Measurements from ENCODE around the gene SMG9.
A peak's percentile ranks its signal among the peaks of the same experiment; 100 is the strongest.

SMG9 gene

DNA sequence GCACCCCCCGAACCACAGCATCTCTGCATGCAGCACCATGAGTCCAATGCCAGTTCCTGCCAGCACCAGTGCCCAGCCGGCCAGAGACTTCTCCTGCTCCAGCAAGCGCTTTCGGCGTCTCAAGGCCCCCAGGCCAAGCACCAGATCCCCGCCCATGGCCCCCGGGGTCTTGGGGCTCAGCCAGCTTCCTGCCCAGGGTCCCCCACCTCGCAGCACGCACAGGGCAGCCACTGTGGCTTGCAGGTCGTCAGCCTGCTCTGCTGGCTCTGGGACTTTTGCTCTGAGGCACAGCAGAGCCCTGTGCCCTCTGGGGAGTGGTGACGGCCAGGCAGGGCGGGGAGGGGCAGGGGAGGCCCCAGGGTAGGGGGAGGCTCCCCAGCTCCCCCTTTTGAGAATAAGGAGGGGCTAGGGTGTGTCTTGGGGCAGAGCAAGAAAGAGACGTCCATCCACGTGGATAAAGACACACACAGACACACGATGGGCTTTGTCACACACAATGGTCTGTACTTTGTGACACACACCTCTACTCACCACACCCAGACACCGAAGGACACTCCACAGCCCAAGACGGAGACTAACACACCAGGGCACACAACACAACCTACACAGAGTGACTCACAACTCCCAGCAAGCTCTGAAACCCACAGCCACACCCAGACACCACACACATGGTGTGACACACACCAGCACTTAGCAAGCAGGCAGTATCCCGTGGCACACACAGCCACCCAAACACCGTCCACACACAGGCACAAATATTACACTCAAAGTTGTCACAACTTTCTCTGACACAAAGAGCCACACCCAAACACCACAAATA lies 26.2 kb upstream of the SMG9 start, which contains the start of gene KCNN4:
KCNN4 (minus strand) TSS at position 268 of the 820 bp plus-strand sequence; CDS start at position 156, 112 bp downstream.
- no peak for DNase-seq (ENCODE audit: low read depth)
- no peak within 1 kb of the TSS for H3K4me3 ChIP-seq (ENCODE audit: low read depth, low read length)
- no peak for TF ChIP-seq CTCF (IDR thresholded peaks at IDR 0.05; ENCODE audit: low read depth, low read length, missing control alignments)
- in situ Hi-C loops (cut with HindIII; ENCODE audit: low sequenced_read_pairs) = no loop called here

- no peak overlapping the region for H3K4me3 ChIP-seq (ENCODE audit: low read depth, low read length)
- DNase-seq (ENCODE audit: low read depth) = no peak
- in situ Hi-C loops (cut with HindIII; ENCODE audit: low sequenced_read_pairs) = no loop called here
- TF ChIP-seq CTCF (IDR thresholded peaks at IDR 0.05; ENCODE audit: low read depth, low read length, missing control alignments) = peak; percentile 16
These were observed 25.1 kb upstream of the SMG9 start for GRCh38 chr19:43779820-43780219.

GRCh38 chr19:43779147-43779819 lies 24.5 kb upstream of the SMG9 start:
- no peak for DNase-seq (ENCODE audit: low read depth)
- H3K4me3 ChIP-seq (ENCODE audit: low read depth, low read length) = no peak overlapping the region
- in situ Hi-C loops (cut with HindIII; ENCODE audit: low sequenced_read_pairs) = no loop called here
- TF ChIP-seq CTCF (IDR thresholded peaks at IDR 0.05; ENCODE audit: low read depth, low read length, missing control alignments) = no peak

DNA sequence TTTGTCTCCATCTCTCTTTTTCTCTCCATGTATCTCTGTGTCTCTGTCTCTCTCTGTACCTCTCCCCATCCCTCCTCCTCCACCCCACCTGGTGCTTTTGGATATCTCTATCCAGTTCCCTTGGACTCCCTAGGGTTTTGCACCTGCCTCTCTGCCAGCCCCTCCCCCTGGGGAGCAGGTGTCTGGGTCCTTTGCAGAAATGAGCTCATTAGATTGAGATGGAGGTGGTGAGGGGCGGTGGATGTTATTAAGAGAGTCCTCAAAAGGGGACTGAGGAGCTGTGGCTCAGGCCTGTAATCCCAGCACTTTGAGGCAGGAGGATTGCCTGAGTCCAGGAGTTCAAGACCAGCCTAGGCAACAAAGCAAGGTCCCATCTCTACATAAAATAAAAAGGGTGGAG lies 23.9 kb upstream of the SMG9 start:
- no peak for TF ChIP-seq CTCF (IDR thresholded peaks at IDR 0.05; ENCODE audit: low read depth, low read length, missing control alignments)
- in situ Hi-C loops (cut with HindIII; ENCODE audit: low sequenced_read_pairs) = no loop called here
- DNase-seq (ENCODE audit: low read depth) = no peak
- no peak overlapping the region for H3K4me3 ChIP-seq (ENCODE audit: low read depth, low read length)

DNA sequence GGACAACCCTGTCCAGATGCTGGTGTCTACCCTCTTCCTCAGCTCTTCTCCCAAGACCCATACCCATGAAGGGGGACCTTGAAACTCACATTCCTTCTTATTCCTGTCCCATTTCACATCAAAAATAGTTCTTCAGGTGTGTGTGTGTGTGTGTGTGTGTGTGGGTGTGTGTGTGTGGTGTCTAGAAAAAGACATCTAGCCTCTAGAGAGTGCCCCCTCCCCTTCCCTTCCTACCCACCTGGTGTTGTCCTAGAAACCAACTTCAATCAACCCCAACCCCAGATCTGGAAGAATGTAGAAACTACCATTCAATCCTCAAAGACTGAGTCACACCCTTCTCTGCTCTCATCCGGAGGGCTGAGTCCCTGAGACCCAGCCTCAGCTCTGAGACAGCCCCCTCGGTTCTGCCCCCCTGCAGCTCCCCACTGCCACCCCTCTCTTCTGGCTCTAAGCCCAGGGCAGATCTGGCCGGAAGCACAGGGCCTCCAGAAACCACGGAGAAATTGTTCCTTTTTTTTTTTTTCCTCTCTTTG lies 22.5 kb upstream of the SMG9 start:
- in situ Hi-C loops (cut with HindIII; ENCODE audit: low sequenced_read_pairs) = no loop called here
- no peak overlapping the region for H3K4me3 ChIP-seq (ENCODE audit: low read depth, low read length)
- DNase-seq (ENCODE audit: low read depth) = no peak
- TF ChIP-seq CTCF (IDR thresholded peaks at IDR 0.05; ENCODE audit: low read depth, low read length, missing control alignments) = no peak

DNA sequence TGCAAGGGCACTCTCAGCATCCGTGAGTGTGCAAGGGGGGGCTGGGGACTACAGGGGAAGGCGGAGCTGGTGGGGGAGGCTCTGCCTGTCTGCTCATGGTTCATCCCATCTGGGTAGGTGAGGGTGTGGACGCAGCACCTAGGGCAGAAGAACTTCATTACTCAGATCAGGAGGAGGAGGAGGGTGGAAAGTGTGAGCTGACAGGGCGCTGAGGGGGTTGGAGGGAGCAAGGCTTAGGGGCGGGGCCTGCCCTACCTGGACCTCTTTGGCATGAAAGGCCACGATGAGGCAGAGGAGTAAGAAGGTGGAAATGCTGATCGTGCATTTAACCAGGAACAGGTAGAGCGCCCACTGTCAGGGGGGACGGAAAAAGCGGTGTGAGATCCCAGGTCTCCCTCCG lies 21.5 kb upstream of the SMG9 start:
- no peak for TF ChIP-seq CTCF (IDR thresholded peaks at IDR 0.05; ENCODE audit: low read depth, low read length, missing control alignments)
- no peak overlapping the region for H3K4me3 ChIP-seq (ENCODE audit: low read depth, low read length)
- DNase-seq (ENCODE audit: low read depth) = no peak
- in situ Hi-C loops (cut with HindIII; ENCODE audit: low sequenced_read_pairs) = no loop called here
